ENCODE results near the gene CAPN5.

GRCh38 chr11:77152846-77153245 is 86.1 kb downstream of the CAPN5 start:
- TF ChIP-seq, protein P1, sequence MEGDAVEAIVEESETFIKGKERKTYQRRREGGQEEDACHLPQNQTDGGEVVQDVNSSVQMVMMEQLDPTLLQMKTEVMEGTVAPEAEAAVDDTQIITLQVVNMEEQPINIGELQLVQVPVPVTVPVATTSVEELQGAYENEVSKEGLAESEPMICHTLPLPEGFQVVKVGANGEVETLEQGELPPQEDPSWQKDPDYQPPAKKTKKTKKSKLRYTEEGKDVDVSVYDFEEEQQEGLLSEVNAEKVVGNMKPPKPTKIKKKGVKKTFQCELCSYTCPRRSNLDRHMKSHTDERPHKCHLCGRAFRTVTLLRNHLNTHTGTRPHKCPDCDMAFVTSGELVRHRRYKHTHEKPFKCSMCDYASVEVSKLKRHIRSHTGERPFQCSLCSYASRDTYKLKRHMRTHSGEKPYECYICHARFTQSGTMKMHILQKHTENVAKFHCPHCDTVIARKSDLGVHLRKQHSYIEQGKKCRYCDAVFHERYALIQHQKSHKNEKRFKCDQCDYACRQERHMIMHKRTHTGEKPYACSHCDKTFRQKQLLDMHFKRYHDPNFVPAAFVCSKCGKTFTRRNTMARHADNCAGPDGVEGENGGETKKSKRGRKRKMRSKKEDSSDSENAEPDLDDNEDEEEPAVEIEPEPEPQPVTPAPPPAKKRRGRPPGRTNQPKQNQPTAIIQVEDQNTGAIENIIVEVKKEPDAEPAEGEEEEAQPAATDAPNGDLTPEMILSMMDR (conservative IDR thresholded peaks at IDR 0.05; ENCODE audit: low read depth in 2 of 2) = no peak
- no peak for TF ChIP-seq POLR2AphosphoS5 (IDR thresholded peaks at IDR 0.05; ENCODE audit: low read depth)

All from GM23338 (cell line).